ENCODE measurements around the gene BNIP3. TPM values are rescaled to one million over a fixed set of nuclear protein-coding genes. Genes with fewer than 3 reads are reported as not detected.

The BNIP3 gene
- total and polyA plus RNA-seq, 2 of the 13 experiments (the other 11 are each of a cell fraction or from before 2014, with no cell fraction given): 73.7 to 223 TPM

- no peak for TF ChIP-seq EED (CRISPR knock-in tag; IDR thresholded peaks at IDR 0.05)
- TF ChIP-seq KDM2A (CRISPR knock-in tag; IDR thresholded peaks at IDR 0.05; ENCODE audit: borderline replicate concordance, low read depth): peak; percentile 1; the same call in 1 of the 2 replicates
- TF ChIP-seq ZNF138 (CRISPR knock-in tag; IDR thresholded peaks at IDR 0.05; ENCODE audit: low read depth): no peak
- TF ChIP-seq ZNF589 (CRISPR knock-in tag; conservative IDR thresholded peaks at IDR 0.05): 0 out of 2 replicates have a peak, but pooled peaks have one; percentile 31
- peak; percentile 33; the same call in 1 of the 2 replicates for TF ChIP-seq DRAP1 (CRISPR knock-in tag; IDR thresholded peaks at IDR 0.05)
- TF ChIP-seq TEF (CRISPR knock-in tag; IDR thresholded peaks at IDR 0.05): 0 out of 2 replicates have a peak, but pooled peaks have one; percentile 16
- no peak for TF ChIP-seq ZBTB10 (CRISPR knock-in tag; IDR thresholded peaks at IDR 0.05; ENCODE audit: borderline replicate concordance)
- 0 out of 2 replicates have a peak, but pooled peaks have one; percentile 73 for TF ChIP-seq ZNF605 (CRISPR knock-in tag; IDR thresholded peaks at IDR 0.05)
- TF ChIP-seq HES4 (CRISPR knock-in tag; IDR thresholded peaks at IDR 0.05; ENCODE audit: borderline replicate concordance): peak; percentile 23; the same call in 1 of the 2 replicates
- TF ChIP-seq SRSF4 (IDR thresholded peaks at IDR 0.05; ENCODE audit: low read depth, low read length, poor library complexity, severe bottlenecking): no peak
- TF ChIP-seq RORA (CRISPR knock-in tag; IDR thresholded peaks at IDR 0.05): no peak
- TF ChIP-seq SKIL (CRISPR knock-in tag; IDR thresholded peaks at IDR 0.05; ENCODE audit: borderline replicate concordance): 0 out of 2 replicates have a peak, but pooled peaks have one; percentile 21
- no peak for TF ChIP-seq ATM (IDR thresholded peaks at IDR 0.05; ENCODE audit: borderline replicate concordance)
- TF ChIP-seq ZSCAN31 (CRISPR knock-in tag; IDR thresholded peaks at IDR 0.05; ENCODE audit: low read depth): 0 out of 2 replicates have a peak, but pooled peaks have one; percentile 38
- TF ChIP-seq GLMP (CRISPR knock-in tag; IDR thresholded peaks at IDR 0.05; ENCODE audit: borderline replicate concordance): no peak
- TF ChIP-seq KAT8 (CRISPR knock-in tag; IDR thresholded peaks at IDR 0.05): peak; percentile 3; the same call in 1 of the 2 replicates
- peak; percentile 33; the same call in 1 of the 2 replicates for TF ChIP-seq MAFF (IDR thresholded peaks at IDR 0.05; ENCODE audit: low read depth, low read length)
- TF ChIP-seq ZNF331 (CRISPR knock-in tag; IDR thresholded peaks at IDR 0.05): peak; percentile 26; the same call in 1 of the 2 replicates
- peak; percentile 70 for TF ChIP-seq SALL1 (CRISPR knock-in tag; IDR thresholded peaks at IDR 0.05)
- no peak for TF ChIP-seq TCF12 (IDR thresholded peaks at IDR 0.05)
- no peak for TF ChIP-seq TCF12 (CRISPR knock-in tag; IDR thresholded peaks at IDR 0.05)
- no peak for TF ChIP-seq ZNF773 (CRISPR knock-in tag; IDR thresholded peaks at IDR 0.05; ENCODE audit: borderline replicate concordance)
Measured at GRCh38 chr10:131998050-131998844, 16.5 kb upstream of the BNIP3 start (continued).

All from HepG2 (cell line).